KOPT-K1 (cell line): ENCODE data around the gene PSMB3.

ENCODE experiments used
- H3K27ac ChIP-seq: fragments of 200-600 bp; sonication (generic); 2 replicates; pipeline ENCODE4 v1.5.1; 2016; ENCODE audit warnings: antibody characterized with exemption, mild to moderate bottlenecking, low read depth, low read length; ENCODE audit not compliant: poor library complexity, severe bottlenecking
- H3K36me3 ChIP-seq: fragments of 200-600 bp; sonication (generic); 2 replicates; pipeline ENCODE4 v1.5.1; 2017; ENCODE audit warnings: antibody characterized with exemption, mild to moderate bottlenecking, low read length, moderate library complexity; ENCODE audit not compliant: insufficient read depth
- H3K9me3 ChIP-seq: fragments of 200-600 bp; sonication (generic); 2 replicates; pipeline ENCODE4 v1.5.1; 2017; ENCODE audit warnings: antibody characterized with exemption, low read length, mild to moderate bottlenecking; ENCODE audit not compliant: insufficient read depth, poor library complexity, severe bottlenecking

PSMB3 gene

DNA sequence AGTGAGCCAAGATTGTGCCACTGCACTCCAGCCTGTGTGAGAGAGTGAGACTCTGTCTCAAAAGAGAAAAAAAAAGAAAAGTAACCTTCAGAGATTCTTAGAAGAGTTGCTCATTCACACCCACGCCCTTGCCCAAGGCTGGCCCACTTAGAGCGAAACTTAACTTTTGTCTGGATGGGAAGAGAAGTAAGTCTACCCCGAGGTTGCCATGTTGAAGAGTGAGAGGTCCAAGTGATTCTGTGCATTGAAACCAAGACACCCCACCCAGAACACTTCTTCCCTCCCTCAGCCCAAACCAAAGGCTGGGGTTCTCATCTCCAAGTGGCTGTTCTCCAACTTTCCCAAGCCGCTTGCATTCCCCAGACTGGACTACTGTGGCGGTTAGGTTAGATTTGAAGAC is 24.8 kb upstream of the PSMB3 start:
- H3K27ac ChIP-seq: peak overlapping the region; percentile 98
- H3K9me3 ChIP-seq: no peaks in the 10 kb centered on the region

DNA sequence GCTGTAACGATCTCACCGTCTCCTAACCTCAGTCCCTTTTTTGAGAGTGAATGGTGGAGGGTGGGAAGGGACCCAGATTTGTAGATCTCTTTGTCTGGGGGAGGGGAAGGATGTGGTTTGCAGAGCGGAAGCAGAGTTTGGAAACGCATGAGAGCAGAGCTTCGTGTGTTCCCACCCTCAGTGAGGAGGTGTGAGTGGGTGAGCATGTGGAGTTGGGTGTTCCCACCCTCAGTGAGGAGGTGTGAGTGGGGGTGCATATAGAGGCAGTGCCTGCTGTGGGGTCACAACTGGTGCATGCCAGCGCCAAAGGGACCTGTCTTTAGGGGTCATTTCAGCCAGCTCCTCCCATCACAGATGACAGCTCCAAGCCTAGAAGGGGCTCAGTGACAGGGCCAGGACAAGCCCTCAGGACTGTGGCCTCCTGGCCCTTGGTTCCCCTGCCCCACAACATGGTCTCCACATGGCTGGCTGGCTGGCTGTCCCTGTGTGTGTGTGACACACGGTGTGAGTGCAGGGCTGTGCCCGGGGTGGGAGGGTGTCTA is 24.2 kb upstream of the PSMB3 start:
- H3K27ac ChIP-seq: peak overlapping the region; percentile 98
- no peaks in the 10 kb centered on the region for H3K9me3 ChIP-seq
- H3K36me3 ChIP-seq: peaks cover 33% of the 10 kb centered on the region

More for the DNA sequence above, 24.8 kb upstream of the PSMB3 start:
- peaks cover 32% of the 10 kb centered on the region for H3K36me3 ChIP-seq

DNA sequence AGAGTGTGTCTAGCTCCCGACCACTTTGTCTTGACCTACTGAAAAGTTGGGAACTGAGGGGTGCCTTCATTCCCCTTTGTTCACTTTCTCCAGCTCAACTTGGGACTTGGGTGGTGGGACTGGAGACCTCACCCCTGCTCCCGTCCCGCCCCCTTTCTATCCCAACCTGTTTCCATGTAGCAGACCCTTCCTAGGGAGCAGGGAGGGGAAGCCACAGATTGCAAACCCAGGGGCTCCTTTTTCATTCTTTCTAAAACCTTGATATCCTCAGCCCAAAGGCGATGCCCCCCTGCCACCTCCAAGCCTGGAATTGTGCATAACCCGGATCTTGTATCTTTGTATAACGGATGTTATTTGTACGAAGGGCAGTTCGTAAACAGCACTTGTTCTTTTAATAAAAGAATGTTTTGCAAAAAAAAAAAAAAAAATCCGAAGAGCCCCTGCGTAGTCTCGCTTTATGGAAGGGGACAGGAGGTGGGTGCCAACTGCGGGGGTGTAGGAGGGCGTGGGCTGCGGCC is 23.1 kb upstream of the PSMB3 start:
- Histone ChIP-seq H3K27ac (peak overlapping the region; percentile 98), H3K36me3 (peaks cover 34% of the 10 kb centered on the region), H3K9me3 (no peaks in the 10 kb centered on the region)

DNA sequence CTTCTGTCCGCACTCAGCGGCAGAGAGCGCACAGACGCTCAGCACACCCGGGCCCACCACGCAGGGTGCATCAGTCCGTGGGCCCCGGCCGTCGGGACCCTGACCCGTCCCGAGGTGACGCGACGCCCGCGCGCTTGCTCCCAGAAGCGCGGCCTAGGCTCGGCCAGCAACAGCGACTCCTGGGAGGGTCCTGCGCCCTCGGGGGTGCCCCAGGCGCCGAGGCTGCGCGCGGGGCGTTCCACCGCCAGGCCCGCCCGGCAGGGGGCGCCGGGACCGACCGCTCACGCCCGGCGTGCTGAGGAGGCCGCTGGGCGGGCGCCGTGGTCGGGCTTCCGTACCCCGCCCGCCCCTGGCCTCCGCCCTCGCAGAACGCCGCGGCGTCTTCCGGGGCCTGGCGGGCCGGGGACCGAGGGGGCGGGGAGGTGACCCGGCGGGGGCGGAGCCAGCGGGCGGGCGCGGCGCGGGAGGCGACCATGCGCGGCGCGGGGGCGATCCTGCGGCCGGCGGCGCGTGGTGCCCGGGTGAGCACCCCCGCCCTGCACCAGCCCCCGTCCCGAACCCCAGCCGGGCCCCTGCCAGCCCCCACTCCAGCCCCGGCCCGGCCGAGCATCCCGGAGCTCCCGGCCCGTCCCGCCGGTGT is 22.5 kb upstream of the PSMB3 start, which contains the start of gene CISD3:
CISD3 (plus strand) TSS at position 456 of the 640 bp plus-strand sequence; CDS start at position 474, 18 bp downstream.
- no peaks in the 10 kb centered on the region for H3K9me3 ChIP-seq
- peak within 1 kb of the TSS; percentile 98 for H3K27ac ChIP-seq
- peaks cover 30% of the 10 kb centered on the region for H3K36me3 ChIP-seq

DNA sequence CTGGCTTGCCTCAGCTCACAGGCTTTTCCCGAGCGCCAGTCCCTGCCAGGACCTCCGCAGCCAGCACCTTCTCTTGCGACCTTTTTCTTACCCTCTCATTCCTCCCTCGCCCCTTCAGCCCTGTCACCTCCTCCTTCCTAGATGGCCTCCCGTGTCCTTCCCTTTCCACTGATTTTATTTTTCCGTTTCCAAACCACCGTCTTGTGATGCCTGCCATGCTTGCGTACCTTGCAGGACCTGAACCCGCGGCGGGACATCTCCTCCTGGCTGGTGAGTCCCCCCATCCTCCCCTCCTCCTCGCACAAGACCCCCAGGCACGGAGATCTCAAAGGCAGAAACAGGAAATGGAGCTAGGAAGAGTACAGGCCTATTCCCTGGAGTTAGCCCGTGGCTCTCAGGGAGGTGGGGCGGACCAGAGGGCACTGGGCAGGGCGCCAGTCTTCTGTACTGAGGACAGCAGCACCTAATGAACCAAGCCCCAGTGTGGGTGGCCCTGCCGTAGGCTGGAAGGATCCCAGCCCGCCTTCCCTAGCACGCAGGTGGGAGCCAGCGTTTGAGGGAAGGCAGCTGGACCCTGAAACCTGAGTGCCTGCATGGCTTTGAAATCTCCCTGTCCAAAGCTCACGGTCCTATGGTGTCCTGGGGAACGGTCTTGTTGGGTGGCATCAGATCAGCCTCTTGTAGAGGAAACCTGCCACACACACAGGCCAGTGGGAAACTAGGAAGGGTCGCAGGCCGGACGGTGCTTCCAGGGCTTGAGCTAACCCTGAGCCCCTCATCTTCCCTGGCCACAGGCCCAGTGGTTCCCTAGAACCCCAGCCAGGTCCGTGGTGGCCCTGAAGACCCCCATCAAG is 21.8 kb upstream of the PSMB3 start:
- Histone ChIP-seq H3K27ac (peak overlapping the region; percentile 98), H3K36me3 (peaks cover 23% of the 10 kb centered on the region), H3K9me3 (no peaks in the 10 kb centered on the region)

DNA sequence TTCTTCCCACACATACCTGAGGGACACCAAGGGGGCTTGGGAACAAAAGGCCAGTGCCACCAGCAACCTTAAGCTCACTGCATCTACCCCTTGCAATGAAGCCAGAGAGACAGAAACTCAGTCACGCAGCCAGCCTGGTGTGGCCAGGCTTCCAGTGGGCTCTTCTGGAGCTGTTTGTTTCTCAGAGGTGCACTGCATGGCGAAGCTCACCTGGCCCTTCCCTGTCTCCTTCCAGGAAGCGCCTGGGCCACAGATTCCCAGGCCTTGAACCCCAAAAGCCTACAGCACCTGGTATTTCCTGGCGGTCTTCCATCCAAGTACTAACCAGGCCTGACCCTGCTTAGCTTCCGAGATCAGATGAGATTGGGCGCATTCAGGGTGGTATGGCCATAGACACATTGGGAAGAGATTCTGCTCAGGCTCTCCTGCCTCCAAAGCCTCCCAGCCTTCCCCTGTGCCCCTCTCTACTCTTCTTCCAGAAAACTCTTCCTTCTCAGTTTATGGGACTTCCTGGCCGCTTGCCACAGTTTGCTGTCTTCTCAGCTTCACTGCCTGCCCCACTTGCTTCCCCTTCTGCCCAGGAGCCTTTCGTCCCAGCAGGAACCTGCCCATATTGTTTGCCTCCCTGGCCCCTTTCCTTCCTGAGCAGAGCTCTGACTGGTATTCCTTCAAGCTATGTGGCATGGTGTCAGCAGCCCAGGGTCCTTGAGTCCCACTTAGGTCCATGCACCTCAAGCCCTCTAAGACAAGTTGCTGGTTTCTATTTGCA is 20.8 kb upstream of the PSMB3 start:
- Histone ChIP-seq H3K27ac (peak overlapping the region; percentile 98), H3K36me3 (peaks cover 23% of the 10 kb centered on the region), H3K9me3 (no peaks in the 10 kb centered on the region)

DNA sequence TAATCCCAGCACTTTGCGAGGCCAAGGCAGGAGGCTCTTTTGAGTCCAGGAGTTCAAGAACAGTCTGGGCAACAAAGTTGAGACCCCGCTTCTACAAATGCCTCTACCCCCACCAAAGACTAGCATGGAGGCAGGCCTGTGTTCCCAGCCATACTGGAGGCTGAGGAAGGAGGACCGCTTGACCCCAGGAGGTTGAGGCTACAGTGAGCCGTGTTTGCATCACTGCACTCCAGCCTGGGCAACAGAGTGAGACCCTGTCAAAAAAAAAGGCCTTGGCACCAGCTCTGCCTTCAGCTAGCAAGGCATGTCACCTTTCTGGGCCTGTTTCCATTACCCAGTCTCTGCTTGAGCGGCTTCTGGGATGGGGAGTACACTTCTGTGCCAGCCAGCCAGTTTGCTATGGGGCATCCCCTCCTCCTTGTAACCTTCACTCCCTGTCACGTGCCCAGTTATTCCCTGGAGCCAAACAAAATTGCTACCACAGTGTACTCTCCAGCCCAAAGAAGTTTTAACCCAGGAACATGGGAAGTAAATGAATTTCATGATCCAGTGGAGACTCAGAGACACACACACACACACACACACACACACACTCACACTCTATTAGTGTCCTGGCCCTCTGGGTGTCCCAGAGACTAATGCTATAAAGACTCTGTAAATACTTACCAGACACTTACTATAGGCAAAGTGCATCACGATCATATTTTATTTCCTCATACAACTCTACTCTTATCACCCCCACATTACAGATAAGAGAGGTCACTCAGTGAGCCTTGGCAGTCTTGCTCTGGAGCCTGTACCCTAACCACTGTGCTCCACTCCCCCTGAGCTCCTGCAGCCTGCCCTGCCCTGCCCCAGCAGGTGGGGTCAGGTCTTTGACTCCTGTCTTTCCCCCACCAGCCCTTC is 19.9 kb upstream of the PSMB3 start:
- Histone ChIP-seq H3K27ac (peak overlapping the region; percentile 98), H3K9me3 (no peaks in the 10 kb centered on the region), H3K36me3 (peaks cover 23% of the 10 kb centered on the region)

DNA sequence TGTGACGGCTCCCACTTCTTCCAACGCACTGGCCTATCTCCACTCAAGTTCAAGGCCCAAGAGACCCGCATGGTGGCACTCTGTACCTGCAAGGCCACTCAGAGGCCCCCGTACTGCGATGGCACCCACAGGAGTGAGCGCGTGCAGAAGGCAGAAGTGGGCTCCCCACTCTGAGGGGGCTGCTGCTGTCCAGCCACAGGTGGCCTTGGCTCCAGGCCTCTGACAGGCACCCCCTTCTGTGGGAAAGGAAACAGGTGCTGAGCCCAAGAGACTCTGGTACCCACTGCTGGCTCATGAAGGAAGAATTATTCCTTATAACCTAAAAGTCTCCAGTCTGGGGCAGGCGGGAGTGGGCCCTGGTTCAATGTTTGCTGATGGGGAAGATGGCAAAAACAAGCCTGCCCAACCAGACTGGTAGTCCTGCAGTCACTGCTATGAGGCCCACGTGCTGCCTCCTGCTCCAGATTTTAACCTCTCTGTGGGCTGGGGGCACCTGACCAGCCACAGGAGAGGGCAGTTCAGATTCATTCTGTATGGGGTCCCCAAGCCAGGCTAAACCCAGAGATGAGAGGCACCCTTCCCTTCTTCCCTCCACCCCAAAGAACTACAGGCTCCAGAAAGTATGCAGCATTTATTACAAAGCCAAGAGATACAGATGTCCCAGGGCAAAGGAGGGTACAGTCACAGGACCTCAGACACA is 19.1 kb upstream of the PSMB3 start:
- H3K36me3 ChIP-seq: peaks cover 23% of the 10 kb centered on the region
- no peak overlapping the region for H3K27ac ChIP-seq
- no peaks in the 10 kb centered on the region for H3K9me3 ChIP-seq

DNA sequence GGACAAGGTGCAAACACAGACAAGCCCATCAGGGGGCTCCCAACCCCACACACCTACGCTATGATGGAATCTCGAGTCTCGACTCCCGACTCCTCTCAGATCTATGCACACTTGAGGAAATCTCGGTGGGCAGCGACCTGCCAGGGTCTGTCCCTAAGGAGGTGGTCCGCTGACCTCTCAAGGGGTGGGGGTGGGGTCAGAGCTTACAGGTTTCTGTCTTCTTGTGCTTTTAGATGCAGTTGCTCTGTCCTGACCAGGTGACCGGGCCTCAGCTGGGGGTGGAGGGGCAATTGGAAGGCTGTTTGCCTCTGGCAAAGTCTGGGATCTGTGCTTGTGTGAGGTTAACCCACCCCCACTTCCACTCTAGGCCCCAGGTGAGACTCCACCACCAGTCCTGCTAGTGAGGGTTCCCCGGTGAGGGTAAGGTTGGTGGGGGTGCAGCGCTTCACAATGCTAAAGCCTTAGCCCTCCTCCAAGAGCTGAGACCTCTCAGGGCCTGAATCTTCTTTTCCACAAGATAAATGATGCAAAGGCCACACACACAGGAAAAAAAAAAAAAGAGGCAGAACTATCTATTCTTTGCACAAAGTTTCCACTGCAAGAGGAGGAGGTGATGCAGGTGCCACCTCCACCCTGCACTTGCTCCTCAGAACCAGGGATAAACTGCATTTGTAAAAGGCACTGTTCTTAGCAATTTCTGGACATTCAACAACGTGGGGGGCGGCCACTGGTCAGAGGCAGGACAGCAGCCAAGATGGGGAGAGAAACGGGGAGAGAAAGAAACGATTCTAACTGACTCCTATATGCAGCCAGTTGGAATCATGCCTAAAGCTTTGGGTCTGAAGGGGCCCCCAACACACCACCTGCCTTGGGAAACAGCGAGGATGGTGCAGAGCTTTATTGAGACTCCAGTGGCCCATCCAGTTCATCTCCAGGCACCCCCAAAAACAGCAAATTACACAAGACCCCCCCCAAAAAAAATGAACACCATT is 18.3 kb upstream of the PSMB3 start:
- Histone ChIP-seq H3K9me3 (no peaks in the 10 kb centered on the region), H3K36me3 (peaks cover 23% of the 10 kb centered on the region), H3K27ac (no peak overlapping the region)

DNA sequence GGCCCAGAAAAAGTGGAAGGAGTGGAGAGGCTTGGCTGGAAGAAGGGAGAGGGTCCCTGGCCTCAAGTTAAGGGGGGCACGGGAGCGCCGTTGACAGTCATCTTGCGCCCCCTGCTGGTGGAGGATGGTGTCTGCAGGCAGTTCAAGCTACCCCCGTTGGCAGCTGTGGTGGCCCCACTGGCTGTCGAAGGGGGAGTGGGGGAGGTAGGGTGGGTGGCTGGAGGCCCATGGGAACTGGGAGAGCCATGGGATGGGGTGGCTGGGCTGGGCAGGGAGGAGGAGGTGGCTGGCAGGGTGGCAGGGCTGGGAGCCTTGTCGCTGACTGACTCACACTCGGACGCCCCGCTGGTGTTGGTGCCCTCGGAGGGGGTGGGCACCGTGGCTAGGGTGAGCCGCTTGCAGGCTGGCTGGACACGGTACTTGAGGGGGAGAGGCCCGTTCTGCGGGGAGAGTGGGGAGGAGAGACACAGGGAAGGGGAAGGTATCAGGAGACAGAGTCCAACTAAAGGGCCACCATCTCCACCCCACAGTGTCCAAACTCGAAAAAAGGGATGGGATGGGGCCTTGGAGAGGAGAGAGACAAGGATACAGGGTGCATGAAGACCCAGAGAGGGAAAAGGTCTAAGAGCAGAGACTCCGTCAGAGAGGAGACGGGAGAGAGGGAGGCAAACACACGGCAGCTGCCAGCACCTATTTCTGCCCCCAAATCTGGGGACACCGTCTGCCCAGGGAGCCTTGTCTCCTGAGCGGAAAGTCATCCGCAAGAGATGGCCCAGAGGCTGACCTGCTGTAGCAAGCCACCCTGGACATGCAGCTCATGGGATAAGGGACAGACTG is 17.2 kb upstream of the PSMB3 start:
- Histone ChIP-seq H3K36me3 (peaks cover 23% of the 10 kb centered on the region), H3K9me3 (no peaks in the 10 kb centered on the region), H3K27ac (no peak overlapping the region)

DNA sequence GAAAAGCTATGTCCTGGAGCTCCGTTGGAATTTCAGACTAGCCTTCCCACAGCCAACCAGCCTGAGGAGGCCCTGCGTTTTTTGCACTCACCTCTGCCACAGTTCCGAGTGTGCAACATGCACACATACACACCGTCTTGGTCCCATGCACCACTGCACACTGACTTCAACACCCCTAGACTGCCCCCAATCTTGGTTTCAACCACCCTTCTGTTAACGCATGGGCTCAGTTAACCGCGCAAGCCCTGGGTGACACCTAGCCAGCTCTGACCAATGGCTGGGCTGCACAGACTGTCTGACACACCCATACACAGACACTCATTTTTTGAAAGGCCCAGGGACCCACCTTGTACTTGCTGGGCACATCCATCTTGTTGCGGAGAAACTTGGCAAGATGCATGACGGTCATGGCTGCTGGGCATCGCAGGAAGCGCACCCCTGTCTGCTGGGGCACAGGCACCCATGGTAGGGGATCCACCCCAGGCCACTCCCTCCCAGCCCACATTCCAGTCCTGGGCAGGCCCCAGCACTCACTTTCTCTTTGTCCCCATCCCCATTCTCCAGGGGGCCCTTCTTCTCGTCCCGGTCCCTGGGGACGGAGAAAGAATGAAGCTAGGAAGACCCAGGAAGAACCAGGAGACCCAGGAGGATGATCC is 14.4 kb upstream of the PSMB3 start:
- no peak overlapping the region for H3K27ac ChIP-seq
- peaks cover 10% of the 10 kb centered on the region for H3K36me3 ChIP-seq
- H3K9me3 ChIP-seq: no peaks in the 10 kb centered on the region
